H1 (cell line): Measurements from ENCODE around the gene RNF41.

Experiments
- CTCF ChIP-seq, 3 experiments: IDR thresholded peaks; 1 replicate in 2 of 3; 2 replicates in 1 of 3; pipeline versions ENCODE4 v1.5.1 to v1.6.1; 2011; ENCODE audit warnings: low read length in 3 of 3, mild to moderate bottlenecking in 3 of 3, inconsistent platforms in 2 of 3, low read depth in 1 of 3, moderate library complexity in 1 of 3; ENCODE audit not compliant: insufficient read depth in 1 of 3; ENCODE audit errors: control extremely low read depth in 1 of 3
- POLR2AphosphoS5 ChIP-seq: IDR thresholded peaks from 2 replicates; pipeline ENCODE4 v1.6.1; 2011; ENCODE audit warnings: low read depth, low read length

DNA sequence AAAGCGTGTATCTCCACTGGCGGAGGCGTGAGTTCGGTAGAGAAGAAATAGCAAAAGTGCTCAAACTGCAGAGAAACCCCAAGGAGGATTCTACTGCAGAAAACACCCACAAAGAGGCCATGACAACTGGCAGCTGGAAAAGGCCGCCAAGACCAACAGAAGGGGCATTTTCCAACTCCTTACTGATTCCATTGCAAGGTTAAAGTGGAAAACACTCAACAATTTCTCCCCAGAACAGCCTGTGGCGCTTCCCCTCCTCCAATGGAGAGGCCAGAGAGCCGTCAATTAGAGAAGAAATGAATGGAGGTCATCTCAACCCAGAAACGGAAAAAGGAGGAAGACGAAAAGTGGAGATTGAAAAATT is 37.1 kb upstream of the RNF41 start:
- TF ChIP-seq POLR2AphosphoS5 (no peak), CTCF (IDR thresholded peaks at IDR 0.05; ENCODE audit: control extremely low read depth in 1 of 3, insufficient read depth in 1 of 3, low read depth in 1 of 3, low read length in 3 of 3) (no peak)
